Measurements from ENCODE around the gene MKS1. TPM values are rescaled to one million over a fixed set of nuclear protein-coding genes. Genes with fewer than 3 reads are reported as not detected.
A peak's percentile ranks its signal among the peaks of the same experiment; 100 is the strongest.

MKS1 gene
- total RNA-seq, 1 experiment from 2014 or later, result 26.8 TPM

DNA sequence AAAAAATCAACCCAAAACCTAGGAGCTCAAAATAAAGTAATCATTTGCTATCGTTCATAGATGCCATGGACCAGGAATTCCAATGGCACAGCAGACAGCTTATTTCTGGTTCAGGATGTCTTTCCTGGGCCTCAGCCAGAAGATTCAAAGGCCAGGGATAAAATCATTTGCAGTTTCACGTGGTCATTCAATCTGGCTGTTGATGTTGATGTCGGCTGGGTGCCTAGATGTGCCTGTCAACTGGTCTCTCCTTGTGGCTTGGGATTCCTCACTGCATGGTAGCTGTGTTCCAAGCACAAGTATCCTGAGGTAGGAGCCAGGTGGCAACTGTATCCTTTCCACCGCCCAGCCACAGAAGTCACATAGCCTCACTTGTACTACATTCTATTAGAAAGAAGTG, 37.3 kb downstream of the MKS1 start:
- DNase-seq, result no peak
- H3K4me3 ChIP-seq (ENCODE audit: insufficient read depth, low read depth, low read length), result no peak overlapping the region
- H3K27me3 ChIP-seq (ENCODE audit: control insufficient read depth, insufficient read depth, low read length), result no peaks in the 10 kb centered on the region; the same call in 1 of the 2 replicates
- no peaks in the 10 kb centered on the region for H3K36me3 ChIP-seq (replicated peaks; ENCODE audit: control insufficient read depth, insufficient read depth, low read length)

GRCh38 chr17:58176200-58176599, 42.9 kb downstream of the MKS1 start:
- H3K36me3 ChIP-seq (replicated peaks; ENCODE audit: control insufficient read depth, insufficient read depth, low read length), result no peaks in the 10 kb centered on the region
- no peak overlapping the region for H3K4me3 ChIP-seq (ENCODE audit: insufficient read depth, low read depth, low read length)
- no peaks in the 10 kb centered on the region; the same call in 1 of the 2 replicates for H3K27me3 ChIP-seq (ENCODE audit: control insufficient read depth, insufficient read depth, low read length)
- DNase-seq, result peak; percentile 26

DNA sequence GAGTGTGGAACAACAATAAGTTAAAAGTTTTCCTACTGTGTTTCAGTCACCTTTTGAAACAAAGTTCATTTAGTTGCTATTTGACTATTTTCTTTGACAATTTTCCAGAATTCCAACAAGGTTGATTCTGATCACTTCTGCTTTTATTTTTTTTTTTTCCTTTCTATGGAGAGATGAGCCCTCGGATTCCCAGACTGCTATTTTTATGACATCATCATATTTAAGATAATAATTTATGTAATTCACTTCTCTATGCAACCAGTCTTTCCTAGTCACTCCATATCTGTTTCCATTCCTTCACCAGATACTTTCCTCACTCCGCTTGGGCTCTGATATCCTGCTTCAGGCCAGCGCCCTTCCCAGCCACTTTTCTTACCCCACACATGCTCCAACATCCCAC, 44.2 kb downstream of the MKS1 start:
- Histone ChIP-seq H3K27me3 (ENCODE audit: control insufficient read depth, insufficient read depth, low read length) (no peaks in the 10 kb centered on the region), H3K36me3 (replicated peaks; ENCODE audit: control insufficient read depth, insufficient read depth, low read length) (no peaks in the 10 kb centered on the region), H3K4me3 (ENCODE audit: insufficient read depth, low read depth, low read length) (no peak overlapping the region)
- DNase-seq, result no peak

- Histone ChIP-seq H3K36me3 (replicated peaks; ENCODE audit: control insufficient read depth, insufficient read depth, low read length) (no peaks in the 10 kb centered on the region), H3K27me3 (ENCODE audit: control insufficient read depth, insufficient read depth, low read length) (peaks cover 2% of the 10 kb centered on the region; the same call in 1 of the 2 replicates), H3K4me3 (ENCODE audit: insufficient read depth, low read depth, low read length) (no peak overlapping the region)
- peak; percentile 74 for DNase-seq
These were observed 46.5 kb downstream of the MKS1 start for GRCh38 chr17:58172369-58173071.

GRCh38 chr17:58170622-58171021, 48.4 kb downstream of the MKS1 start:
- H3K36me3 ChIP-seq (replicated peaks; ENCODE audit: control insufficient read depth, insufficient read depth, low read length), result no peaks in the 10 kb centered on the region
- DNase-seq, result no peak
- no peak overlapping the region for H3K4me3 ChIP-seq (ENCODE audit: insufficient read depth, low read depth, low read length)
- H3K27me3 ChIP-seq (ENCODE audit: control insufficient read depth, insufficient read depth, low read length), result peaks cover 2% of the 10 kb centered on the region; the same call in 1 of the 2 replicates

GRCh38 chr17:58166682-58167081, 52.4 kb downstream of the MKS1 start, which contains the start of gene OR4D2:
TSS of gene OR4D2 (plus strand) at chr17:58166982. CDS start at chr17:58169656, 2,674 bp downstream.
- no peaks in the 10 kb centered on the region for H3K36me3 ChIP-seq (replicated peaks; ENCODE audit: control insufficient read depth, insufficient read depth, low read length)
- peaks cover 7% of the 10 kb centered on the region; the same call in 1 of the 2 replicates for H3K27me3 ChIP-seq (ENCODE audit: control insufficient read depth, insufficient read depth, low read length)
- DNase-seq, result no peak
- H3K4me3 ChIP-seq (ENCODE audit: insufficient read depth, low read depth, low read length), result no peak within 1 kb of the TSS

GRCh38 chr17:58165981-58166380, 53.1 kb downstream of the MKS1 start:
- no peak for DNase-seq
- no peak overlapping the region for H3K4me3 ChIP-seq (ENCODE audit: insufficient read depth, low read depth, low read length)
- peaks cover 8% of the 10 kb centered on the region; the same call in 1 of the 2 replicates for H3K27me3 ChIP-seq (ENCODE audit: control insufficient read depth, insufficient read depth, low read length)
- H3K36me3 ChIP-seq (replicated peaks; ENCODE audit: control insufficient read depth, insufficient read depth, low read length), result no peaks in the 10 kb centered on the region

DNA sequence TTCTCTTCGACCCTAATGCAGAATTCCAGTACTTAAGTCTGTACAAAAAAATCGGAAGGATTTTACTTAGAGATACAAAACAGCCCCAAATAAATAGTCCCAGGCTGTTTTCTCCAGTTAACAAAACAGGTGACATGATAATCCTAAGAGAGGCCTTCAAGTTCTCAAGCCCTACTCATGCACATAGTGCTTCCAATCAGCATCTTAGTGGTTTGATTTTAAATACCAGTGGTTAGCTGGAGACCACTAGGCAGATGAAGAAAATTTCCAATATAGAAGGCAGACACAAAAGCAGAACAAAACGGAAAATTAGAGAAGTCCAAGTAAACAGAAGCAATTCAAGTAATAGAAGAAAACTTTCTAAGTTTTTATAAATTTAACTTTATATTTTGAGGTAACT, 57.5 kb downstream of the MKS1 start:
- no peaks in the 10 kb centered on the region for H3K36me3 ChIP-seq (replicated peaks; ENCODE audit: control insufficient read depth, insufficient read depth, low read length)
- H3K4me3 ChIP-seq (ENCODE audit: insufficient read depth, low read depth, low read length), result no peak overlapping the region
- no peak for DNase-seq
- H3K27me3 ChIP-seq (ENCODE audit: control insufficient read depth, insufficient read depth, low read length), result peaks cover 32% of the 10 kb centered on the region

- Histone ChIP-seq H3K27me3 (ENCODE audit: control insufficient read depth, insufficient read depth, low read length) (peaks cover 47% of the 10 kb centered on the region), H3K4me3 (ENCODE audit: insufficient read depth, low read depth, low read length) (no peak overlapping the region), H3K36me3 (replicated peaks; ENCODE audit: control insufficient read depth, insufficient read depth, low read length) (no peaks in the 10 kb centered on the region)
- no peak for DNase-seq
These were observed 60.9 kb downstream of the MKS1 start for GRCh38 chr17:58158181-58158580.

GRCh38 chr17:58156839-58157803, 61.9 kb downstream of the MKS1 start:
- H3K27me3 ChIP-seq (ENCODE audit: control insufficient read depth, insufficient read depth, low read length), result peaks cover 47% of the 10 kb centered on the region
- no peaks in the 10 kb centered on the region for H3K36me3 ChIP-seq (replicated peaks; ENCODE audit: control insufficient read depth, insufficient read depth, low read length)
- DNase-seq, result peak; percentile 85
- peak overlapping the region; percentile 64 for H3K4me3 ChIP-seq (ENCODE audit: insufficient read depth, low read depth, low read length)

Other genes starting within 250 kb of the MKS1 start
- gene VEZF1, start 231.0 kb downstream of the MKS1 start, total RNA-seq (2014; rRNA removed; shearing (Covaris generic)), result 48.2 and 66.1 TPM in 2 replicates
- 326 and 341 TPM in 2 replicates for gene SRSF1, start 212.0 kb downstream of the MKS1 start, total RNA-seq (2014; rRNA removed; shearing (Covaris generic))
- 10.2 and 10.5 TPM in 2 replicates for gene DYNLL2, start 135.8 kb downstream of the MKS1 start, total RNA-seq (2014; rRNA removed; shearing (Covaris generic))
- gene OR4D1, start 70.9 kb downstream of the MKS1 start, total RNA-seq (2014; rRNA removed; shearing (Covaris generic)), result 0.03 and 0.22 TPM in 2 replicates
- not detected in 2 replicates for gene OR4D2, start 52.3 kb downstream of the MKS1 start, total RNA-seq (2014; rRNA removed; shearing (Covaris generic))
- gene EPX, start 26.5 kb downstream of the MKS1 start, total RNA-seq (2014; rRNA removed; shearing (Covaris generic)), result not detected in 2 replicates
- not detected in 2 replicates for gene LPO, start 19.3 kb upstream of the MKS1 start, total RNA-seq (2014; rRNA removed; shearing (Covaris generic))
- not detected in 2 replicates for gene MPO, start 61.7 kb upstream of the MKS1 start, total RNA-seq (2014; rRNA removed; shearing (Covaris generic))
- gene TSPOAP1, start 109.5 kb upstream of the MKS1 start, total RNA-seq (2014; rRNA removed; shearing (Covaris generic)), result 4.2 and 11.6 TPM in 2 replicates
- gene SUPT4H1, start 132.9 kb upstream of the MKS1 start, total RNA-seq (2014; rRNA removed; shearing (Covaris generic)), result 88.8 and 91.6 TPM in 2 replicates
- 0.62 and 1.3 TPM in 2 replicates for gene RNF43, start 198.3 kb upstream of the MKS1 start, total RNA-seq (2014; rRNA removed; shearing (Covaris generic))

Measured in H7 (cell line).